GM23338 (cell line): Measurements from ENCODE around the gene AQP10. TPM values are rescaled to one million over a fixed set of nuclear protein-coding genes. Genes with fewer than 3 reads are reported as not detected.

Experiments
- ATAC-seq: fragments of 200-7000 bp; cut with Tn5 transposase; 3 replicates; pipeline ENCODE4 v1.9.1; 2020
- DNase-seq: peaks from one replicate; pipeline ENCODE4 v3.0.0-alpha.2; 2015; ENCODE audit warnings: low spot score
- H2AFZ ChIP-seq: fragments of 200-600 bp; sonication (generic); 2 replicates; pipeline ENCODE4 v1.8.0; 2016; ENCODE audit warnings: antibody characterized with exemption, mild to moderate bottlenecking, moderate library complexity
- H3F3A ChIP-seq: fragments of 200-600 bp; sonication (generic); replicated peaks from 2 replicates; pipeline ENCODE4 v1.8.0; 2017; ENCODE audit warnings: antibody characterized with exemption, mixed run types, low read depth
- H3K27ac ChIP-seq: fragments of 200-600 bp; sonication (generic); 2 replicates; pipeline ENCODE4 v1.6.1; 2016; ENCODE audit warnings: low read depth
- H3K27me3 ChIP-seq: fragments of 200-600 bp; sonication (generic); 2 replicates; pipeline ENCODE4 v1.8.0; 2016; ENCODE audit warnings: mild to moderate bottlenecking, mixed run types, moderate library complexity; ENCODE audit not compliant: insufficient read depth
- H3K36me3 ChIP-seq: fragments of 200-600 bp; sonication (generic); 2 replicates; pipeline ENCODE4 v1.8.0; 2016; ENCODE audit warnings: mild to moderate bottlenecking; ENCODE audit not compliant: insufficient read depth
- H3K4me1 ChIP-seq: fragments of 200-600 bp; sonication (generic); 2 replicates; pipeline ENCODE4 v1.8.0; 2016; ENCODE audit warnings: mild to moderate bottlenecking, moderate library complexity; ENCODE audit not compliant: insufficient read depth
- H3K4me2 ChIP-seq: fragments of 200-600 bp; sonication (generic); 2 replicates; pipeline ENCODE4 v1.7.1; 2017; ENCODE audit warnings: mixed run types
- H3K4me3 ChIP-seq: fragments of 200-600 bp; sonication (generic); 2 replicates; pipeline ENCODE4 v1.6.1; 2016; ENCODE audit warnings: mixed run types
- H3K79me2 ChIP-seq: fragments of 200-600 bp; sonication (generic); replicated peaks from 2 replicates; pipeline ENCODE4 v1.8.0; 2017; ENCODE audit warnings: mild to moderate bottlenecking; ENCODE audit not compliant: insufficient read depth
- H3K9me2 ChIP-seq: fragments of 200-600 bp; sonication (generic); 2 replicates; pipeline ENCODE4 v1.8.0; 2017; ENCODE audit not compliant: insufficient read depth
- H4K20me1 ChIP-seq: fragments of 200-600 bp; sonication (generic); replicated peaks from 2 replicates; pipeline ENCODE4 v1.8.0; 2017; ENCODE audit warnings: mild to moderate bottlenecking; ENCODE audit not compliant: insufficient read depth
- H3K27ac Mint-ChIP-seq: 2 replicates; pipeline ENCODE4 v1.8.0; 2020; ENCODE audit warnings: inconsistent platforms, mild to moderate bottlenecking, moderate library complexity, mixed read lengths
- H3K27me3 Mint-ChIP-seq: 3 replicates; pipeline ENCODE4 v1.8.0; 2022; ENCODE audit warnings: low read depth, mild to moderate bottlenecking, moderate library complexity, mixed read lengths, inconsistent platforms; ENCODE audit not compliant: insufficient read depth, poor library complexity
- H3K36me3 Mint-ChIP-seq: 3 replicates; pipeline ENCODE4 v1.8.0; 2021; ENCODE audit warnings: low read depth, mild to moderate bottlenecking, inconsistent platforms, moderate library complexity, mixed read lengths
- H3K4me1 Mint-ChIP-seq: 3 replicates; pipeline ENCODE4 v1.8.0; 2020; ENCODE audit warnings: mild to moderate bottlenecking, inconsistent platforms, mixed read lengths
- H3K4me3 Mint-ChIP-seq: 3 replicates; pipeline ENCODE4 v1.8.0; 2021; ENCODE audit warnings: moderate library complexity, mild to moderate bottlenecking, inconsistent platforms, mixed read lengths
- H3K9me3 Mint-ChIP-seq: 3 replicates; pipeline ENCODE4 v1.8.0; 2020; ENCODE audit warnings: moderate library complexity, mild to moderate bottlenecking, inconsistent platforms, mixed read lengths
- CREB1 ChIP-seq: fragments of 250-450 bp; sonication (Bioruptor Pico); IDR thresholded peaks from 2 replicates; pipeline ENCODE4 v1.5.0; 2020; ENCODE audit warnings: low read depth, mild to moderate bottlenecking, moderate library complexity
- CTCF ChIP-seq, 2 experiments: fragments of 200-600 bp in 1 of 2; sonication (generic) in 1 of 2; conservative IDR thresholded peaks; 2 replicates each; pipeline versions ENCODE4 v1.5.1 to v1.6.1; 2016 to 2017; ENCODE audit warnings: antibody characterized with exemption in 2 of 2, low read depth in 2 of 2, mild to moderate bottlenecking in 2 of 2, moderate library complexity in 1 of 2
- ETS1 ChIP-seq: IDR thresholded peaks from 2 replicates; pipeline ENCODE4 v1.6.1; 2016; ENCODE audit warnings: antibody characterized with exemption
- EZH2 ChIP-seq: fragments of 200-600 bp; sonication (generic); IDR thresholded peaks from one replicate; pipeline ENCODE4 v1.8.0; 2017; ENCODE audit warnings: antibody characterized with exemption, mild to moderate bottlenecking, low read depth; ENCODE audit not compliant: unreplicated experiment
- EZH2phosphoT487 ChIP-seq: fragments of 200-600 bp; sonication (generic); IDR thresholded peaks from one replicate; pipeline ENCODE4 v1.8.1; 2018; ENCODE audit warnings: antibody characterized with exemption; ENCODE audit not compliant: unreplicated experiment
- JUNB ChIP-seq: IDR thresholded peaks from one replicate; pipeline ENCODE4 v1.6.1; 2016; ENCODE audit warnings: antibody characterized with exemption; ENCODE audit not compliant: unreplicated experiment
- NANOG ChIP-seq: IDR thresholded peaks from 2 replicates; pipeline ENCODE4 v1.6.1; 2016; ENCODE audit warnings: antibody characterized with exemption, borderline replicate concordance
- POLR2AphosphoS5 ChIP-seq: IDR thresholded peaks from 2 replicates; pipeline ENCODE4 v1.6.1; 2016; ENCODE audit warnings: antibody characterized with exemption, low read depth
- REST ChIP-seq: IDR thresholded peaks from one replicate; pipeline ENCODE4 v1.6.1; 2018; ENCODE audit warnings: antibody characterized with exemption; ENCODE audit not compliant: unreplicated experiment
- ZNF114 ChIP-seq: fragments of 250-450 bp; sonication (Bioruptor Pico); IDR thresholded peaks from 2 replicates; pipeline ENCODE4 v1.5.0; 2020; ENCODE audit warnings: mild to moderate bottlenecking, moderate library complexity
- ZNF331 ChIP-seq: fragments of 250-450 bp; sonication (Bioruptor Pico); IDR thresholded peaks from 2 replicates; pipeline ENCODE4 v1.5.0; 2020; ENCODE audit warnings: low read depth, mild to moderate bottlenecking, moderate library complexity
- polyA plus RNA-seq: library from polyadenylated mRNA; unstranded; fragments of >200 nt; fragmentation: Nextera tagmentation; extraction: Ambion mirVana; gene quantifications from 2 replicates; pipeline ENCODE4 v1.2.1, GENCODE V29; 2016
- total RNA-seq: library from RNA; depleted of rRNA; stranded (reverse); fragments of >200 nt; shearing (Covaris generic); gene quantifications from 2 replicates; pipeline ENCODE4 v1.2.3, GENCODE V29; 2014

AQP10 gene
- total and polyA plus RNA-seq, 2 experiments from 2014 or later = not detected

GRCh38 chr1:154352581-154353459 is 31.9 kb downstream of the AQP10 start:
- peak; percentile 80 for ATAC-seq
- Mint-ChIP-seq H3K4me3 (peak overlapping the region; percentile 88), H3K27ac (no peak overlapping the region), H3K36me3 (peaks cover 17% of the 10 kb centered on the region), H3K27me3 (peaks cover 16% of the 10 kb centered on the region), H3K9me3 (no peaks in the 10 kb centered on the region; the same call in 2 of the 3 replicates), H3K4me1 (peaks cover 20% of the 10 kb centered on the region)
- peak; percentile 76 for DNase-seq
- Histone ChIP-seq H4K20me1 (no peaks in the 10 kb centered on the region; the same call in 1 of the 2 replicates), H3K4me1 (peaks cover 8% of the 10 kb centered on the region; the same call in 1 of the 2 replicates), H3K27me3 (no peaks in the 10 kb centered on the region), H3F3A (peaks cover 2% of the 10 kb centered on the region; the same call in 1 of the 2 replicates), H3K79me2 (no peaks in the 10 kb centered on the region), H3K9me2 (no peaks in the 10 kb centered on the region), H3K4me3 (peak overlapping the region; percentile 88), H3K27ac (no peak overlapping the region; the same call in 1 of the 2 replicates), H2AFZ (peak overlapping the region; percentile 99), H3K36me3 (no peaks in the 10 kb centered on the region), H3K4me2 (peak overlapping the region; percentile 97)
- TF ChIP-seq ETS1 = no peak
- TF ChIP-seq ZNF331 = no peak
- TF ChIP-seq ZNF114 = no peak
- TF ChIP-seq NANOG = no peak
- no peak for TF ChIP-seq EZH2
- no peak for TF ChIP-seq JUNB
- TF ChIP-seq CREB1 (CRISPR knock-in tag) = no peak
- no peak for TF ChIP-seq REST
- no peak for TF ChIP-seq EZH2phosphoT487
- 0 out of 4 replicates have a peak, but pooled peaks of 1 of the 2 experiments have one; percentile 12 for TF ChIP-seq CTCF (conservative IDR thresholded peaks at IDR 0.05; ENCODE audit: low read depth in 2 of 2)
- peak; percentile 56 for TF ChIP-seq POLR2AphosphoS5
